ENCODE results near the gene LDLRAD3. TPM values are rescaled to one million over a fixed set of nuclear protein-coding genes. Genes with fewer than 3 reads are reported as not detected.

LDLRAD3 gene
- total and polyA plus RNA-seq, 4 donors, result 2.2 to 14.3 (median 9.9) TPM

GRCh38 chr11:35971841-35972422 is 28.1 kb downstream of the LDLRAD3 start:
- Histone ChIP-seq H3K27me3 (ENCODE audit: control insufficient read depth in 3 of 3, insufficient read depth in 3 of 3, low read length in 2 of 3) (no peaks in the 10 kb centered on the region), H3K27ac (ENCODE audit: low read depth in 1 of 2, low read length in 1 of 2) (no peak overlapping the region), H3K4me3 (no peak overlapping the region), H3K9ac (ENCODE audit: insufficient read depth in 1 of 2, low read length in 2 of 2) (no peak overlapping the region), H3K4me1 (ENCODE audit: control insufficient read depth in 5 of 5, insufficient read depth in 5 of 5, low read length in 5 of 5) (peaks cover 0 to 9% (median 5%) of the 10 kb centered on the region in 5 donors), H3K36me3 (ENCODE audit: control insufficient read depth in 4 of 4, insufficient read depth in 4 of 4, low read length in 4 of 4) (no peaks in the 10 kb centered on the region), H3K9me3 (ENCODE audit: control insufficient read depth in 4 of 4, insufficient read depth in 3 of 4, low read length in 3 of 4) (peaks cover 0 to 3% (median 1%) of the 10 kb centered on the region in 4 donors)
- no peak for TF ChIP-seq CTCF (IDR thresholded peaks at IDR 0.05; ENCODE audit: control extremely low read depth, extremely low read depth)
- ATAC-seq (ENCODE audit: insufficient read depth, low FRiP score), result no peak
- DNase-seq, result no peak
- WGBS, 2 donors, result 88 to 89% methylated on average over 5 of the region's 5 CpGs

GRCh38 chr11:35974882-35975589 is 31.2 kb downstream of the LDLRAD3 start:
- Histone ChIP-seq H3K36me3 (ENCODE audit: control insufficient read depth in 4 of 4, insufficient read depth in 4 of 4, low read length in 4 of 4) (no peaks in the 10 kb centered on the region), H3K9me3 (ENCODE audit: control insufficient read depth in 4 of 4, insufficient read depth in 3 of 4, low read length in 3 of 4) (peaks cover 0 to 5% (median 1%) of the 10 kb centered on the region in 4 donors), H3K27me3 (ENCODE audit: control insufficient read depth in 3 of 3, insufficient read depth in 3 of 3, low read length in 2 of 3) (no peaks in the 10 kb centered on the region), H3K4me1 (ENCODE audit: control insufficient read depth in 5 of 5, insufficient read depth in 5 of 5, low read length in 5 of 5) (peaks cover 0 to 5% (median 3%) of the 10 kb centered on the region in 5 donors), H3K4me3 (no peak overlapping the region), H3K27ac (ENCODE audit: low read depth in 1 of 2, low read length in 1 of 2) (no peak overlapping the region), H3K9ac (ENCODE audit: insufficient read depth in 1 of 2, low read length in 2 of 2) (no peak overlapping the region)
- no peak for ATAC-seq (ENCODE audit: insufficient read depth, low FRiP score)
- no peak for TF ChIP-seq CTCF (IDR thresholded peaks at IDR 0.05; ENCODE audit: control extremely low read depth, extremely low read depth)
- peak in 1 of 3 donors; percentile 55 for DNase-seq
- WGBS, 2 donors, result 59 to 75% methylated on average over 3 of the region's 3 CpGs

GRCh38 chr11:35976434-35976833 is 32.6 kb downstream of the LDLRAD3 start:
- ATAC-seq (ENCODE audit: insufficient read depth, low FRiP score) (no peak), DNase-seq (no peak)
- no peaks in the 10 kb centered on the region for H3K27me3 ChIP-seq (ENCODE audit: control insufficient read depth in 3 of 3, insufficient read depth in 3 of 3, low read length in 2 of 3)
- no peaks in the 10 kb centered on the region for H3K36me3 ChIP-seq (ENCODE audit: control insufficient read depth in 4 of 4, insufficient read depth in 4 of 4, low read length in 4 of 4)
- peaks cover 0 to 13% (median 2%) of the 10 kb centered on the region in 5 donors for H3K4me1 ChIP-seq (ENCODE audit: control insufficient read depth in 5 of 5, insufficient read depth in 5 of 5, low read length in 5 of 5)
- 89 to 94% methylated on average over 6 of the region's 6 CpGs for WGBS, 2 donors
- peaks cover 0 to 5% (median 1%) of the 10 kb centered on the region in 4 donors for H3K9me3 ChIP-seq (ENCODE audit: control insufficient read depth in 4 of 4, insufficient read depth in 3 of 4, low read length in 3 of 4)
- H3K4me3 ChIP-seq, result no peak overlapping the region
- H3K27ac ChIP-seq (ENCODE audit: low read depth in 1 of 2, low read length in 1 of 2), result no peak overlapping the region
- no peak overlapping the region for H3K9ac ChIP-seq (ENCODE audit: insufficient read depth in 1 of 2, low read length in 2 of 2)
- no peak for TF ChIP-seq CTCF (IDR thresholded peaks at IDR 0.05; ENCODE audit: control extremely low read depth, extremely low read depth)

All from lung (tissue), 12 donors.